ENCODE results near the gene SNX17.
"Not testable (repeated sequence)": the region's sequence is repeated elsewhere in the genome, so short reads cannot be mapped to it uniquely, and the experiment has no call there.

The SNX17 gene, protein sequence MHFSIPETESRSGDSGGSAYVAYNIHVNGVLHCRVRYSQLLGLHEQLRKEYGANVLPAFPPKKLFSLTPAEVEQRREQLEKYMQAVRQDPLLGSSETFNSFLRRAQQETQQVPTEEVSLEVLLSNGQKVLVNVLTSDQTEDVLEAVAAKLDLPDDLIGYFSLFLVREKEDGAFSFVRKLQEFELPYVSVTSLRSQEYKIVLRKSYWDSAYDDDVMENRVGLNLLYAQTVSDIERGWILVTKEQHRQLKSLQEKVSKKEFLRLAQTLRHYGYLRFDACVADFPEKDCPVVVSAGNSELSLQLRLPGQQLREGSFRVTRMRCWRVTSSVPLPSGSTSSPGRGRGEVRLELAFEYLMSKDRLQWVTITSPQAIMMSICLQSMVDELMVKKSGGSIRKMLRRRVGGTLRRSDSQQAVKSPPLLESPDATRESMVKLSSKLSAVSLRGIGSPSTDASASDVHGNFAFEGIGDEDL

DNA sequence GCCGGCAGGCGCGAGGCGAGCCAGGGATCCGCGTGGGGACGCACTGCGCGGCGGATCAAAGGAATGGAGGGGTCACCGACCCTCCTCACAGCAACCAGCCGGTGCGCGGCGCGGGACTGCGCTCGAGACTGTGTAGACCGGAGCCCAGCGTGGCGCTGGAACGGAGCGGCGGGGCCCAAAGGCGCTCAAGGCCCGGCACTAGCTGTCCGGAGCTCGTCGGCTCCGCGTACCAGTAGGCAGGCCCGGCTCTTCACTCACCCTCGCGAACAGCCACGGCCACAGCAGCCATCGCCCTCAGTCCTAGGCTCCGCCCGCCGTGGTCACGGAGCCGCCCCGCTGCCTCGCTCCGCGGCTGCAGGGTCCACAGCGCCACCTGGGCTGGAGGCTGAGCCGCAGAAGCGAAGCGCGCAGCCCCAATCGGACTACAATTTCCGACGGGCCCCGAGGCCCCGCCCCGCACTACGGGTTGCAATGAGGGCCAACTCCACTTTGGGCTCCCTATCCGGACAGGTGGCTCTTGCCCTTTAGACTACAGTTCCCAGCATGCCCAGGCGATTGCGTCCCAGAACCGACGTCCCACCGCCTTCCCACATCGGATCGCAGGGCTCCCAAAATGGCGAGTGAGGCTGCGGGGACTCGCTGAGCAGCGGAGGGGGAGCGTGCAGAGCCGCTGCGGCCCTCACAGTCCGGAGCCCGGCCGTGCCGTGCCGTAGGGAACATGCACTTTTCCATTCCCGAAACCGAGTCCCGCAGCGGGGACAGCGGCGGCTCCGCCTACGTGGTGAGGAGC is at the start of gene SNX17, which contains the start of gene EIF2B4:
SNX17 (plus strand) TSS at position 591 of the 790 bp plus-strand sequence; CDS start at position 719, 128 bp downstream.
EIF2B4 (minus strand) TSS at position 313 of the 790 bp plus-strand sequence; CDS start at position 289, 24 bp downstream.
- peak; percentile 99 for DNase-seq

DNA sequence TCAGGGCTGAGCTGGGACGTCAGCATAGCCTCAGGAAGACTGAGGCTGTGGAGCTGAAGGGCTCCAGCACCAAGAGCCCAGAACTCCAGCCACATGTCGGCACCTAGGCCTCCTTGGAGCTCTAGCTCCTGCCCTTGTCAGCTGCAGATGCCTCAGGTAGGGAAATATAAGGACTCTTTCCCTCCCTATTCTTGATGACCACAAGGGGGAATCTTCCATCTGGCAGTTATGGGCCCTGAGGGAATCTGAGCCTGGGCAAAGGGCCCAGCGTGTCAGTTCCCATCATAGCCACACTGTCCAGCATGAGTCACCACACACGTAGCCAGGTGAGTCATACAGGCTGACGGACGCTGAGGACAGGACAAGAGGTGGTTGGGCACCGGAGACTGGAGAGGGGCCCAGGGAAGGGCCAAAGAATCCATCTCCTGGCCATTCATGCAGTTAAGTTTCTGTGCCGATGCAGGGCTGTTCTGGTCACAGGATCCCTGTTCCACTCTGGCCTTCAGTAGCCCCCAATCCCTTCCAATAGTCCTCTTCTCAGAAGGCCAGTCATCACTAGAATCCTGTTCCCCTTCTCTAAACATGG is 49.4 kb upstream of the SNX17 start:
- peak; percentile 32 for DNase-seq

DNA sequence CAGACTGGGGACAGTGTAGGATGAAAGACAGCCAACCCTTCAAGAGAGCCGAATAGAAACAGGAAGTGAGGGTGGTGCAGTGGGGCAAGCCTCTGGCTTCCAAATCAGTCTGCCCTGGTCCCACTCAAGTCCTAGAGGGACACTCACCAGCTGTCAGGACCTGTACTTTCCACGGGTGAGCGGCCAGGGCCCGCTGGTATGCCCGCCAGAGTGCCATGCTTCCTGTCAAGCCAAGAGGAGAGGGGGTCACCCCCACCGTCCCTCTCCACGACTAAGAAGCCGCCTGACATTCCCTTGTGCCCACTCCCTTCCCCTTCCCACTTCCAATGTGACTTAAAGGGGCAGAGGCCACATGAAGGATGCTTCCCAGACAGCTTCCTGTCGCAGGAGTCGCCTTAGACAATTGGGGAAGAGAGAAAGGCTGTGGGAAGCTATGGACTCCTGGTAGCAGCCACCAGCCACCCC is 48.1 kb upstream of the SNX17 start:
- DNase-seq: peak; percentile 60

DNA sequence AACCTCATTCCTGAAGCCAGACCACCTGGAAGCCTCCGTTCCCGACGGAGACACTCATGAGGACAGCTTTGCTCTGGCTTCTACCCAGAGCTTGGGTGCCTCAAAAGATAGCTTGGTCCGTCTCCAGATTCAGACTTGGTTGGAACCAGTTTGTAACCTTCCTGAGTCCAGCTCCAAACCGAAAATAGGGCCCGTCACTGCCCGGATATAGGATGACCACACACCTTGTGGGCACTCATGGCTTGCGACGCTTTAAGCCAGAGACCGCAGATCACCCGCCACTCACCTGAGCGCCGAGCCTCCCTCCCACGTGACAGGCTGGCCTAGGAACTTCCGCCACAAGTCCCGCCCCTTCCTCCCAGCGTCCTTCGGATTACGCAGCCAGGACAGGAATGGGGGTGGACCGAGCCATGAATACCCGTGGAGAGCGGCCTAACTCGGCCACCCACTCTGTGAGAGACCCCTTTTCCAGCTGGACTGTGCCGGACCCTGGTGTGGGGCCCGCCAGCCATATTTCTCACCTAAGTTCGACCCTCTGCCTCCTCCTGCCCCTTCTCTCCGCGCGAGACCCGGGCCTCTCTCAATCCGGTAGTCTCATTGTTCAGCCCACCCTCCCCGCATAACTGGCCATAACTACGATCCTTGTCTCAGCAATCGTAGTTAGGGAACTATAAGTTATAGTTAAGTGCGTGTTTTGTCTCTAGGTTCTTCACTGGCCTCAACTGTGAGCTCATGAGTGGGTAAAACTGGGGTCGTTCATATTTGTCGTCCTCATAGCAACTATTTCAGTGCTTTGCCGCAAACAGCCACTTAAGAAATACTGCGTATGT is 47.4 kb upstream of the SNX17 start, which contains the start of gene MPV17:
MPV17 (minus strand) TSS at position 332 of the 830 bp plus-strand sequence. CDS start 580 bp downstream, outside the sequence.
- DNase-seq: peak; percentile 84

DNA sequence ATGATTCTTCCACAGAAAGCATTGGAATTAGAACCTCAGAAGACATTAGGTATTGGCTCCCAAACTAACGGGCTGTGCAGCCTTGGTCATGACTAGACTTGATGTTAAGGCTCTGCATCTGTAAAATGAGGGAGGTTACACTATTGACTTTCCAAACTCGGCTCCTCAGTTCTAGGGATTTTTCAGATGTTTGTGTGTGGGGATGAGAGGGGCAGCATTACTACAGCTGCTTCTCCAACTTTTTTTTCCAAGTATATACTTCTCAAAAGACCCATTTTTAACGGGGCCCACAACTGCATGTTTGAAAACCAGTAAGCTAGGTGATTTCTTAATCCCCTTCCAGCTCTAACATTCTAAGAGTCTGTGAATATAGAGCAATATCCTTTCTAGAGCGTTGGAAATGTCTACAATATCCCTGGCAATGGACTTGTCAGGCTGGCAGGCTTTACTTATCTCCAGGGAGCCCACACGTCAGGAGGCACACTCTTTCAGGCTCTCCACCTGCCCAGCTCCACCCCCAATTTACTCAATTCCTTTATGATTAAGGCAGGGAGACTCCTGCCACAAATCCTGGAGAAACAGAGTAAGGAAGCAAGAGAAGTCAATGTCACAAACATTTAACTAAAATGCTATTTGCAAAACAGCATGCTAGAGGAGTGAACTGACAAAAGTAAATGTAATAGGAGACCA is 46.7 kb upstream of the SNX17 start:
- no peak for DNase-seq

DNA sequence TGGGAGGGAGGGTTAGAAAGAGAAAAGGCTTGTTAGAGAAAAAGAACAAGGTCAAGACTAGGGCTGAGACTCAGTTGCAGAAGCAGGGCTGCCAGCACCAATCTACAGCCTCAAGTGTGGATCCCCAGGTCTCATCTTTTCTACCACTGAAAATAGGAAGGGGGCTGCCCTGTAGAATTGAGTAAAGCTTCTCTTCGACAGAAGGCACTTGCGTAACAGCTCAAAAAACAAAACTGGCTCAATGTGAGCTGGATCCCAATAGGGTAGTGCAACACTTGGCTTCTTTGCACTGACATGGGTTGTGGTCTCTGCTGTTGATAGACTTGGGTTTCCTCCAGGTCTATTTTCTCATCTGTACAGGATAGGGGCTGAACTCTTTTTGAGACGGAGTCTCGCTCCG is 45.7 kb upstream of the SNX17 start:
- DNase-seq: peak; percentile 64

DNA sequence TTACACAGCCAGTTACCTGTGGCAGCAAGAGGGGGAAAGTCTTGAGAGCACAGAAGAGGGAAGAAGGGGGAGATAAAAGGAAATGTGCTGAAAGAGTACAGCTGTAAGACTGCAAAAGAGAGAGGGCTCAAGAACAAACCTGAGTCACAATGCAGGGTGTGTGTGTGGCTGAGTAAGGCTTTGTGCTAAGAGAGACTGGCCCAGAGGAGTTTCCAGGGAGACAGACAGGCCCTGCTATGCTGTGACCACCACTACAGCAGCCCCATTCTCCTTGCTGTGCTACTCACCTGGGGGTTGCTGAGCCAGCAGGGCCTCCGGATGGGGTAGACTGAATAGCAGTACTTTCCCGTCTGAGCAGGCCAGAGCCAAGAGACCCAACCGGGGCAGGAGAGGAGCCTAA is 35.1 kb upstream of the SNX17 start:
- no peak for DNase-seq

DNA sequence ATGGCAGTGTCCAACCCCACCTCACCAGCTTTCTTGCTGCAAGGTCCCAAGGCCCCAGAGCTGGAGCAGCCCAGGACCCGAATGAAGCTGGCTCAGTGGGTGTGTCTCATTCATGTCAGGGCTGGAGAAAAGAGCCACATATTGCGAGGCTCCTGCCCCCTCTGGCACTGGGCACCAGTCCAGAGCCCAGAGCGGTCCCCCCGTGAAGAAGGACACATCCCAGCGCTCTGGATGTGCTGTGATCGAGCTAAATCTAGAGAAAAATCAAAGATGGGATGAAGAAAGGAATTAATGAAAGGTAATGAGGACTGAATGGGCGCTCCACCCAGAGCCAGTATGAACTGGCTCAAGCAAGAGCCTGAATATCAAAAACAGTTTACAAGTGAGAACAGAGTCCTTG is 34.2 kb upstream of the SNX17 start:
- DNase-seq: no peak

DNA sequence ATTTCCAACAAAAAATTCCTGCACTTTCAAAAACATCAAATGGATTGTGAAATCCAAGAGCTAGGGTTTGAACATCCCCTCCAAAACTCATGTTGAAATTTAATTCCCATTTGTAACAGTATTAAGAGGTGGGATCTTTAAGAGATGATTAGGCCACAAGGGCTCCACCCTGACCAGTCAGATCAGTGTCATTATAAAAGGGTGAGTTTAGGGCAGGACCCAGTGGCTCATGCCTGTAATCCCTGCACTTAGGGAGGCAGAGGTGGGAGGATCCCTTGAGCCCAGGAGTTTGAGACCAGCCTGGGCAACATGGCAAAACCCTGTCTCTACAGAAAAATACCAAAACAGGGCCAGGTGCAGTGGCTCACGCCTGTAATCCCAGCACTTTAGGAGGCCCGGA is 22.8 kb upstream of the SNX17 start:
- DNase-seq: no peak

DNA sequence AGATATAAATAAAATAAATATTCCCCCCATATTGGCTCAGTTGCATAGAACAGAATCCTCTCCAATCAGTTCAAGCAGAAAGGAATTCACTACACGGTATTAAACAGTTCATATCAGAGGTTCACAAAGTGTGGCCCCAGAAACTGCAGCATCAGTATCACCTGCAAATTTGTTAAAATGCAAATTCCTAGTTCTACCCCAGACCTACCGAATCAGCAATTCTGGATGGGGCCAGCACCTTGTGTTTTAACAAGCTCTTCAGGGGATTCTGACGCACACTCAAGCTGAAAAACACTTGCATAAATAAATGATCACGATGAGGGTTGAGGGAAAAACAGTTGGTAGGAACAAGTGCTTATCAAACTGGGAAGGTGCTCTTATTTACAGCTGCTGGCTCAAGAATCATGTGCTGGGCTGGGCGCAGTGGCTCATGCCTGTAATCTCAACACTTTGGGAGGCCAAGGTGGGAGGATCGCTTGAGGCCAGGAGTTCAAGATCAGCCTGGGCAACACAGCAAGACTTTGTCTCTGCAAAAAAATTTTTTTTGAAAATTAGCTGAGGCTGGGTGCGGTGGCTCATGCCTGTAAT is 20.2 kb upstream of the SNX17 start:
- no peak for DNase-seq

DNA sequence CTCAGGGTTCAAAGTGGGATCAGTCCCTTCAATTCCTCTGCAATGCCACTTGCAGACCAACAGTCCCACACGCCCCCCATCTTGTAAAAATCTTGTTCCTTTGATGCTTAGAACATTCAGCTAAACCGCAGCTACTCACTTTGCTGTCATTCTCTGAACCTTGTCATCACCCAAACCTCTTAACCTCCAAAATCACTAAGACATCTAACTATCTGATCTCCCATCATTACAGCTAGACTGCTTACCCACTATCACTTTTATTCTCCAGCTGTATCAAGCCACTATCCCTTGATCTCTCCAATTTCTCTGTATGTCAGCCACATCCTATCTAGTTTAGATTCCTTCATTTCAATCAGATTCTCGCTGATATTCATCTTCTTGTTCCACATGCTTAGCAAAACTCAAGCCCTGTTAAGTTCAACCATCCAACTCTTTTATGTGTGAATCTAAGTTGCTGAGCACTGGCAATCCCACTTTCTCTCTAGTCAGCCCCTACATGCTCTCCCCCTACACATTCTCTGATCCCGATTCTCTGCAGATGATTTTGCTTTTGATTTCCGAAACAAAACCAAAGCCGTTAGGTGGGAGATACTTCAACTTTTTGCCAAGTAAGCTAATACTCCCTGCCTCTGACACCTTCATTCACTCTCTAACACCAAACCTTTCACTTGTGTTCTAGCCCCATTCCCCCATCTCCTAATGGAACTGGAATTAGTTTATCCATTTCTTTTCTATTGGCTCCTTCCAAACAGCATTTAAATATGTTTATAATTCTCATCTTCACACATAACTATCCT is 18.4 kb upstream of the SNX17 start:
- DNase-seq: no peak

DNA sequence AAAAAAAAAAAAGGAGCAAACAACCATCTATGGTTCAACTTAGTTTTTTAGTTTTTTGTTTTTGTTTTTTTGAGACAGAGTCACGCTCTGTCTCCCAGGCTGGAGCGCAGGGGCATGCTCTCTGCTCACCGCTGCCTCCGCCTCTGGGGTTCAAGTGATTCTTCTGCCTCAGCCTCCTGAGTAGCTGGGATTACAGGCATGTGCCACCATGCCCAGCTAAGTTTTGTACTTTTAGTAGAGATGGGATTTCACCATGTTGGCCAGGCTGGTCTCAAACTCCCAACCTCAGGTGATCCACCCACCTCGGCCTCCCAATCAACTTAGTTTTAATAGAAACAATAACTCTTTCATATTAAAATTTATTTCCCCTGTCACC is 17.0 kb upstream of the SNX17 start:
- DNase-seq: not testable (repeated sequence)

DNA sequence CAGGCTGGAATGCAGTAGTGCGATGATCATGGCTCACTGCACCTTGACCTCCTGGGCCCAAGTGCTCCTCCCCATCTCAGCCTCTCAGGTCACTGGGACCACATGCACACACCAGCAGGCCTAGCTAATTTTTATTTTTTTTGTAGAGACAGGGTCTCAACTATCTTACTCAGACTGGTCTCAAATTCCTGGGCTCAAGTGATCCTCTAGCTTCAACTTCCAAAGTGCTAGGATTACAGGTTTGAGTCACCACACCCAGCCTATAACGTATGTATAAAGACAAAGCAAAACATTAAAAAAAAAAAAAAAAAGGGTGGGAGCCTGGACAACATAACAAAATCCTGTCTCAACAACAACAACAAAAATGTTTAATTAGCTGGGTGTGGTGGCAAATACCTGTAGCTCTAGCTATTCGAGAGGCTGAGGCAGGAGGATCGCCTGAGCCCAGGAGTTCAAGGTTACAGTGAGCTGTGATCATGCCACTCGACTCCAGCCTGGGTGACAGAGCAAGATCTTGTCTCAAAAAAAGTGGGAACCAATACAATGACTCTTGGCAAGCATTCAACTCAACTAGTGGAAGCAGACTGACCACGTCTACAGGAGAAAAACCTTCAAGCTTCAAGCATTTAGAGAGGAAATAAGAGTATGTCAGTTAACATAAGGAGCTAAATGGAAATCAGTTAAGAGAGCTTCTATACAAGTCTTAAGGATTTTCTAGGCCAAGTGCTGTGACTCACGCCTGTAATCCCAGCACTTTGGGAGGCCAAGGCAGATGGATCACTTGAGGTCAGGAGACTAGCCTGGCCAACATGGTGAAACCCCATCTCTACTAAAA is 16.4 kb upstream of the SNX17 start:
- DNase-seq: peak; percentile 69

DNA sequence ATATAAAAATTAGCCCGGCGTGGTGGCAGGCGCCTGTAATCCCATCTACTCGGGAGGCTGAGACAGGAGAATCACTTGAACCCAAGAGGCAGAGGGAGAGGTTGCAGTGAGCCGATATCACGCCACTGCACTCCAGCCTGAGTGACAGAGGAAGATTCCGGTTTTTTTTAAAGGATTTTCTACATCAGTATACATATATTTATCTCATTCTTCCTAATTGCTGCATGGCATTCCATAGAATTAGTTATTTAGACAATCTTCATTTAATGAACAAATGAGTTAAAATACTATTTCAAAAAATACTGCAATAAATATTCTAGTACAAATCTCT is 15.9 kb upstream of the SNX17 start:
- no peak for DNase-seq

DNA sequence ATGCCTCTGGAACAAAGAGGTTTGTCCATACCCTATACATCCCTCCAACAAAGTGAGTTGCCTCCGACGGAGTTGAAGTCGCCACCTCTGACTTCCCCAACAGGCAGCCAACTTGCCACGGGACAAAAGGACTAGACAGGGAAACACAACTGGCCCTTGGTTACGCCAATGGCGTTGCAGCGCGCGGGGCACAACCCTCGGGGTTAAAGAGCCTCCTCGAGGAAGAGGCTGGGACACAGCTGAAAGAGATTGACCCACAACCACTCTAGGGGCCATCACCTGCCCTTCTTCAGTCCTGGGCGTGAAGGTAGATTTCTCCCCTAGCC is 14.4 kb upstream of the SNX17 start:
- DNase-seq: peak; percentile 79

DNA sequence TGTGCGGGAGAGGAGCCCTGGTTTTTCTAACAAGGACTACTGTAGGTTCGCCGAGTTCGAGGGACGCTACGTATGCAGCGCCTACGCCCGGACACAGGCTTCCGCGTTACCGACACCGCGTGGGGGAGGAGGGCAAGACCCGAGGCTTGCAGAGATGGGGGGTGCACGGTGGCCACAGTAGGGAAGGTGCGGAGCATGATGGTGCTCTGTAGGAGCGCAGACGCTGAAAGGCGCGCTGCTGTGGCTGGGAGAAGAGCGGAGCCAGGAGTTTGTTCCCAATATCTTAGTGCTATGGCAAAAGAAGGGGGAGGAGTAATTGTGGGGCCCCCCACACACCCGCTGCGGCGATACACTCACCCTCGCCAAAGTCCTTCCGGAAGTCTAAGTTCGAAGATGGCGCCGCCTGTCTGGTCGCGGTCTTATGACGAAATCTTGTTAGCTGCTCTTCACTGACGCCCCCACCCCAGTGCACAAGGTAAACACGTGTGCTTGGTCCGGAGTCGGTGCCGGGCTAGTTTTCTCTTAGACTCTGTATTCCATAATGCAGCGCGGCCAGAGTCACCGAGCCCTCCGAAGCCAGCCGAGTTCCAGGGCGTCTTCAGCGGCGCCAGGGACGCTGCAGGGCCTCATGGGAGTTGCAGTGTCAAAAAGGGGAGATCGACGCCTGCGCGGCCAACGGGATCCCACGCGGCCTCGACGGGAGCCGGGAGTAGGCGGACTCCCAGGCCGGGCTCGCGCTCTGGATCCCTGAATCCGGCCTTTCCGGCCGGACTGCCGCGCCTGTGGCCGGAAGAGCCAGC is 13.8 kb upstream of the SNX17 start, which contains the start of gene GTF3C2:
GTF3C2 (minus strand) TSS at position 383 of the 800 bp plus-strand sequence. CDS start 13,210 bp downstream, outside the sequence.
- DNase-seq: peak; percentile 96

DNA sequence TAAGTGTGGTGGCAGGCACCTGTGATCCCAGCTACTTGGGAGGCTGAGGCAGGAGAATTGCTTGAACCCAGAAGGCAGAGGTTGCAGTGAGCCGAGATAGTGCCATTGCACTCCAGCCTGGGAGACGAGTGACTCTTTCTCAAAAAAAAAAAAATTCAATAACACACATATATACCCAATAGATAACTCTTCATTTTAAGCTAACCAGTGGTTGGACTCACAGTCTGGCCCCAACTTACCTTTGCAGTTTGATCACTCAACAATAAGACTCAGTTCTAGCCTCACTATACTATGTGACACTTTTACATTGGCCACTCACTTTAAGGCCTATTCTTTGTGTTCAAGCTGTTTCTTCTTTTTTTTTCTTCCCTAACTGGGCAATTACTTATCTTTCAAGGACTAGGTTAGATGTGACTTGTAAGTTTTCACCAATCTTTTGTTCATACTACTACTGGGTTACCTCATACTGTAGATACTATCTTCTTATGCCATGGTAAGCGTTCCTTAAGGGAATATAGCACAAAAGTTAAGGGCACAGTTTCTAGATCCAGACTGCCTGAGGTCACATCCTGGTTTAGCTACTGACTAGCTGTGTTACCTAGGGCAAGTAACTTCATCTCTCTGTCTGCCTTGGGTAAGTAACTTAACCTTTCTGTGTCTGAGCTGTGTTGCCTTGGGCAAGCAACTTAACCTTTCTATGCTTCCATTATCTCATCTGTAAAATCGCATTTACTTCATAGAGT is 7.6 kb upstream of the SNX17 start:
- DNase-seq: no peak

DNA sequence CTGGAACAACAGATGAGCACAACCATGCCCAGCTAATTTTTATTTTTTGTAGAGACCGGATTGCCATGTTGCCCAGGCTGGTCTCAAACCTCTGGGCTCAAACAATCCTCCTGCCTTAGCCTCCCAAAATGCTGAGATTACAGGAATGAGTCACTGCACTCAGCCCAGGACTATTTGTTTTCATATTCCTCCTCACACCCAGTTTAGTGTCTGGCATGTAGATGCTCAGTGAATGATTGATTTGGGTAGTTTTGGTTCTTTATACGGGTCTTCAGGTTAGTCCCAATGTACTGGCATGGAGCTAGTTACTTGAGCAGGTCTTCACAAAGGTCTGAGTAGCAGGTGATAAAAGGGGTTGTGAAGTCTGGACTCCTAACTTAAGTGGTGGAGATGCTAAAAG is 6.5 kb upstream of the SNX17 start:
- no peak for DNase-seq
